OCI-LY7 (cell line): ENCODE measurements around the gene SPAG16. TPM values are rescaled to one million over a fixed set of nuclear protein-coding genes. Genes with fewer than 3 reads are reported as not detected.

Source experiments
- BruUV-seq: library from RNA; stranded (reverse); fragments of 400-500 nt; replicated peaks from 2 replicates; lab custom pipeline; 2021; lab: Mats Ljungman, UMichigan
- CTCF ChIA-PET: fragments of 300-600 bp; sonication (Branson Sonifier 250); formaldehyde crosslinking; loops from one replicate; lab custom pipeline; 2022; ENCODE audit warnings: antibody characterized with exemption; ENCODE audit not compliant: unreplicated experiment; lab: Charles Lee
- POLR2A ChIA-PET: fragments of 300-600 bp; sonication (Branson Sonifier 250); formaldehyde crosslinking; loops from one replicate; lab custom pipeline; 2022; ENCODE audit warnings: antibody characterized with exemption; lab: Charles Lee
- DNase-seq: peaks from one replicate; pipeline ENCODE4 v3.0.0-alpha.2; 2015; ENCODE audit warnings: low spot score
- H2AFZ ChIP-seq: fragments of 200-600 bp; sonication (generic), shearing (Covaris generic); 2 replicates; pipeline ENCODE4 v1.6.1; 2014; ENCODE audit warnings: mild to moderate bottlenecking, antibody characterized with exemption, low read length, moderate library complexity
- H3K27ac ChIP-seq: fragments of 200-600 bp; sonication (generic); 2 replicates; pipeline ENCODE4 v1.5.1; 2014; ENCODE audit warnings: mixed run types, low read depth, mild to moderate bottlenecking, moderate library complexity, low read length, inconsistent platforms; ENCODE audit not compliant: poor library complexity, severe bottlenecking
- H3K36me3 ChIP-seq: fragments of 200-600 bp; sonication (generic); 2 replicates; pipeline ENCODE4 v1.6.1; 2014; ENCODE audit warnings: mild to moderate bottlenecking, antibody characterized with exemption, low read length, moderate library complexity, mixed read lengths; ENCODE audit not compliant: insufficient read depth
- H3K4me1 ChIP-seq: fragments of 200-600 bp; sonication (generic); 2 replicates; pipeline ENCODE4 v1.5.1; 2014; ENCODE audit warnings: mild to moderate bottlenecking, low read length; ENCODE audit not compliant: insufficient read depth, poor library complexity, severe bottlenecking
- H3K4me2 ChIP-seq: fragments of 200-600 bp; sonication (generic); 2 replicates; pipeline ENCODE4 v1.6.1; 2014; ENCODE audit warnings: mild to moderate bottlenecking, low read length
- H3K4me3 ChIP-seq: fragments of 200-600 bp; sonication (generic); 2 replicates; pipeline ENCODE4 v1.5.1; 2014; ENCODE audit warnings: mild to moderate bottlenecking, low read depth, low read length; ENCODE audit not compliant: poor library complexity, severe bottlenecking
- H3K79me2 ChIP-seq: fragments of 200-600 bp; sonication (generic); 2 replicates; pipeline ENCODE4 v1.6.1; 2016; ENCODE audit warnings: low read depth, mild to moderate bottlenecking, low read length, moderate library complexity, mixed read lengths; ENCODE audit not compliant: insufficient read depth
- H3K9me2 ChIP-seq: fragments of 200-600 bp; sonication (generic); 2 replicates; pipeline ENCODE4 v1.6.1; 2016; ENCODE audit warnings: mild to moderate bottlenecking, low read length, mixed read lengths; ENCODE audit not compliant: insufficient read depth
- H3K9me3 ChIP-seq: fragments of 200-600 bp; sonication (generic); 2 replicates; pipeline ENCODE4 v1.6.1; 2014; ENCODE audit warnings: mild to moderate bottlenecking, mixed run types, low read length, mixed read lengths
- H4K20me1 ChIP-seq: fragments of 200-600 bp; sonication (generic); 2 replicates; pipeline ENCODE4 v1.6.1; 2014; ENCODE audit warnings: mild to moderate bottlenecking, antibody characterized with exemption, low read length, moderate library complexity, mixed read lengths; ENCODE audit not compliant: insufficient read depth
- EZH2phosphoT487 ChIP-seq: fragments of 200-600 bp; sonication (generic); IDR thresholded peaks from 2 replicates; pipeline ENCODE4 v1.6.1; 2018; ENCODE audit warnings: low read depth, borderline replicate concordance, mild to moderate bottlenecking, mixed run types, antibody characterized with exemption, low read length, moderate library complexity, mixed read lengths
- intact Hi-C: fragments of 100-400 bp; cut with micrococcal nuclease; formaldehyde crosslinking; loops from one replicate; pipeline ENCODE4 v1.10.0; 2022; ENCODE audit not compliant: unreplicated experiment
- total RNA-seq, 2 experiments: library from RNA; depleted of rRNA in 1 of 2; stranded (reverse); fragments of >200 nt in 1 of 2; shearing (Covaris generic) in 1 of 2; gene quantifications; 2 replicates each; pipeline ENCODE4 v1.2.3, GENCODE V29; 2014 to 2022
- TF ChIP-seq, protein P1 (sequence below): fragments of 200-600 bp; sonication (generic); conservative IDR thresholded peaks from 2 replicates; pipeline ENCODE4 v1.5.1; 2014; ENCODE audit warnings: mild to moderate bottlenecking, antibody characterized with exemption, low read length, moderate library complexity, mixed read lengths

The SPAG16 gene
- total RNA-seq, 2 experiments from 2014 or later, result 22.1 to 24.2 TPM

DNA sequence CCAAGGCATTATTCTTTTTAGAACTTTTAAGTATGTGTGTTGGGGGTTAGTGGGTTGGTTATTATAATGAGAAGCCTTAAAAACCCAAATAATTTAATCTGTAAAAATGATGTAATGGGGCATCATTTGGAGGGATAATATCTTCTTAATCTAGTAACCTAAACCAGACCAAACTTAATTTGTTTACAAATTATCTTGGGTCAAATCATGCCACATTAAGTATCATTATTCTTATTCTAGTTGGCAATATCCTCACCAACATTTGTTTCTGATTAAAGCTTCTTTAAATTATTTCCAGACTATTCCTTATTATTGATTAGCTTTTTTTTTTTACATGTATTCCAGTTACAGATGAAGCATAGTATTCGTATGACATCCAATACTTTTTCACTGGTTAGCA is 1041.1 kb downstream of the SPAG16 start:
- Histone ChIP-seq H3K27ac (no peak overlapping the region), H3K4me3 (no peak overlapping the region), H2AFZ (no peak overlapping the region), H3K9me3 (no peaks in the 10 kb centered on the region), H4K20me1 (no peaks in the 10 kb centered on the region), H3K79me2 (no peaks in the 10 kb centered on the region), H3K9me2 (no peaks in the 10 kb centered on the region), H3K4me2 (no peak overlapping the region), H3K4me1 (no peaks in the 10 kb centered on the region), H3K36me3 (no peaks in the 10 kb centered on the region)
- BruUV-seq, result no TSS peak
- intact Hi-C loops, result no loop called here
- CTCF ChIA-PET, result no interaction called here
- no peak for TF ChIP-seq EZH2phosphoT487
- TF ChIP-seq, protein P1, sequence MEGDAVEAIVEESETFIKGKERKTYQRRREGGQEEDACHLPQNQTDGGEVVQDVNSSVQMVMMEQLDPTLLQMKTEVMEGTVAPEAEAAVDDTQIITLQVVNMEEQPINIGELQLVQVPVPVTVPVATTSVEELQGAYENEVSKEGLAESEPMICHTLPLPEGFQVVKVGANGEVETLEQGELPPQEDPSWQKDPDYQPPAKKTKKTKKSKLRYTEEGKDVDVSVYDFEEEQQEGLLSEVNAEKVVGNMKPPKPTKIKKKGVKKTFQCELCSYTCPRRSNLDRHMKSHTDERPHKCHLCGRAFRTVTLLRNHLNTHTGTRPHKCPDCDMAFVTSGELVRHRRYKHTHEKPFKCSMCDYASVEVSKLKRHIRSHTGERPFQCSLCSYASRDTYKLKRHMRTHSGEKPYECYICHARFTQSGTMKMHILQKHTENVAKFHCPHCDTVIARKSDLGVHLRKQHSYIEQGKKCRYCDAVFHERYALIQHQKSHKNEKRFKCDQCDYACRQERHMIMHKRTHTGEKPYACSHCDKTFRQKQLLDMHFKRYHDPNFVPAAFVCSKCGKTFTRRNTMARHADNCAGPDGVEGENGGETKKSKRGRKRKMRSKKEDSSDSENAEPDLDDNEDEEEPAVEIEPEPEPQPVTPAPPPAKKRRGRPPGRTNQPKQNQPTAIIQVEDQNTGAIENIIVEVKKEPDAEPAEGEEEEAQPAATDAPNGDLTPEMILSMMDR, result no peak
- no peak for DNase-seq
- POLR2A ChIA-PET, result interaction anchor here (0.5 to 0.6 kb wide), 2 partner anchors 27 to 45 kb away, joined by 3 to 6 read pairs; no protein-coding TSS in a partner anchor

DNA sequence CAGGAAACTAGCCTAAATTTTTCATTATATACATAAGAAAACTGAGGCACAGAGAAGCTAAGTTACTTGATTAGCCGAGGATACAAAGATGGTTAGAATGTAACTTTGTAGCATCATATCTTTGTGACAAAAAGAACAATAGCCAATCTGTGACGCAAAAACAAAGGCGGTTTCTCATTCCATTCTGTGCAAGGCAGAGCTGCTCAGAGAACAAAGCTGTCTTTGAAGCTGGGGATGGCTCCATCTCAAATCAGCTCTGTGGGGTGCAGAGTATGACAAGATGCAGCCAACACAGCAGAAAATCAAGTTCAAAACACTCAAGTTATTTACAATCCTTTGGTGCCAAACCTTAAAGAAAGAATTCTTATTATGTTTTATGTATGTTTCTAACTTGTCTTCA is 1044.7 kb downstream of the SPAG16 start:
- Histone ChIP-seq H3K4me3 (no peak overlapping the region), H3K4me2 (no peak overlapping the region), H2AFZ (no peak overlapping the region), H3K79me2 (no peaks in the 10 kb centered on the region), H3K36me3 (no peaks in the 10 kb centered on the region), H3K27ac (no peak overlapping the region), H4K20me1 (no peaks in the 10 kb centered on the region), H3K9me2 (no peaks in the 10 kb centered on the region), H3K4me1 (no peaks in the 10 kb centered on the region), H3K9me3 (no peaks in the 10 kb centered on the region)
- TF ChIP-seq, protein P1, result no peak
- no peak for TF ChIP-seq EZH2phosphoT487
- intact Hi-C loops, result no loop called here
- POLR2A ChIA-PET, result interaction anchor here (0.7 to 1.1 kb wide), 3 partner anchors 19 to 982 kb away, joined by 3 to 7 read pairs (median 3); no protein-coding TSS in a partner anchor
- DNase-seq, result no peak
- no TSS peak for BruUV-seq
- CTCF ChIA-PET, result no interaction called here

DNA sequence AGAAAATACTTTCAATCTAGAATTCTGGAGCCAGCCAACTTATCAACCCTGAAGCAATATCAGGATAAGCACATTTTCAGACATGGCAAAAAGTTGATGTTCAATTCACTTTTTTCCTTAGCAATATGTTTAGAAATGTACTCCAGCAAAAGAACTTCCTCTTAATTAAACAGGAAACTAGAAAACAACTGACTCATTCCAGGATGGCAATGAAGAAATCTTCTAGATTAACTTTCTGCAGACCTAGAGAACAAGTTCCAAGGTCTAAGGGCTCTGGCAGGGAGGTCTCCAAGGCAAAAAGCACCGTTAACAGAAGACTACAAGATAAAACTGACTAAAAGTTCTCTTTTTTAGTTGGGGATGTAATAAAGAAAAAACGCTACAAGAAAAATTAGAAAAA is 1057.4 kb downstream of the SPAG16 start:
- ChIA-PET POLR2A (no interaction called here), CTCF (no interaction called here)
- Histone ChIP-seq H3K79me2 (no peaks in the 10 kb centered on the region), H2AFZ (no peak overlapping the region), H4K20me1 (no peaks in the 10 kb centered on the region), H3K4me3 (no peak overlapping the region), H3K4me1 (no peaks in the 10 kb centered on the region), H3K4me2 (no peak overlapping the region), H3K9me3 (no peaks in the 10 kb centered on the region), H3K36me3 (no peaks in the 10 kb centered on the region), H3K9me2 (no peaks in the 10 kb centered on the region), H3K27ac (no peak overlapping the region)
- TF ChIP-seq EZH2phosphoT487, result no peak
- TF ChIP-seq, protein P1, result no peak
- no peak for DNase-seq
- intact Hi-C loops, result no loop called here
- BruUV-seq, result no TSS peak
